WTC11 (cell line): ENCODE data around the gene GPR152.

Experiments
- ATF6 ChIP-seq: sonication (generic); formaldehyde crosslinking; IDR thresholded peaks from 2 replicates; pipeline ENCODE4 v1.8.1; 2023; ENCODE audit warnings: mild to moderate bottlenecking, missing genetic modification reagents
- CBFB ChIP-seq: sonication (generic); formaldehyde crosslinking; IDR thresholded peaks from 2 replicates; pipeline ENCODE4 v1.8.1; 2022; ENCODE audit warnings: mild to moderate bottlenecking, low read depth, missing genetic modification reagents
- CTCF ChIP-seq: fragments of 200-600 bp; IDR thresholded peaks from 2 replicates; pipeline ENCODE4 v1.8.0; 2022; ENCODE audit warnings: antibody characterized with exemption
- E2F4 ChIP-seq: sonication (generic); formaldehyde crosslinking; IDR thresholded peaks from 2 replicates; pipeline ENCODE4 v1.8.1; 2022; ENCODE audit warnings: low read depth, mild to moderate bottlenecking, moderate library complexity, missing genetic modification reagents, borderline replicate concordance
- FOXK1 ChIP-seq: sonication (generic); formaldehyde crosslinking; IDR thresholded peaks from 2 replicates; pipeline ENCODE4 v1.8.0; 2022; ENCODE audit warnings: mild to moderate bottlenecking, moderate library complexity, missing genetic modification reagents
- FOXP4 ChIP-seq: sonication (generic); formaldehyde crosslinking; IDR thresholded peaks from 2 replicates; pipeline ENCODE4 v1.8.0; 2022; ENCODE audit warnings: mild to moderate bottlenecking, missing genetic modification reagents
- GABPB1 ChIP-seq: sonication (generic); formaldehyde crosslinking; IDR thresholded peaks from 2 replicates; pipeline ENCODE4 v1.8.1; 2023; ENCODE audit warnings: mild to moderate bottlenecking, missing genetic modification reagents
- MAX ChIP-seq: sonication (generic); formaldehyde crosslinking; IDR thresholded peaks from 2 replicates; pipeline ENCODE4 v1.8.0; 2022; ENCODE audit warnings: mild to moderate bottlenecking, missing genetic modification reagents
- NR1H2 ChIP-seq: sonication (generic); formaldehyde crosslinking; IDR thresholded peaks from 2 replicates; pipeline ENCODE4 v1.9.0; 2021; ENCODE audit warnings: mild to moderate bottlenecking, moderate library complexity, missing genetic modification reagents
- USF2 ChIP-seq: sonication (generic); formaldehyde crosslinking; IDR thresholded peaks from 2 replicates; pipeline ENCODE4 v1.8.1; 2023; ENCODE audit warnings: mild to moderate bottlenecking, missing genetic modification reagents, moderate library complexity
- ZBTB43 ChIP-seq: sonication (generic); formaldehyde crosslinking; IDR thresholded peaks from 2 replicates; pipeline ENCODE4 v1.8.1; 2023; ENCODE audit warnings: mild to moderate bottlenecking, missing genetic modification reagents
- ZNF232 ChIP-seq: sonication (generic); formaldehyde crosslinking; IDR thresholded peaks from 2 replicates; pipeline ENCODE4 v1.8.0; 2022; ENCODE audit warnings: mild to moderate bottlenecking, missing genetic modification reagents
- ZNF317 ChIP-seq: sonication (generic); formaldehyde crosslinking; IDR thresholded peaks from 2 replicates; pipeline ENCODE4 v1.8.1; 2023; ENCODE audit warnings: low read depth, mild to moderate bottlenecking, moderate library complexity, missing genetic modification reagents, borderline replicate concordance

- no peak for TF ChIP-seq CBFB (CRISPR knock-in tag)
- no peak for TF ChIP-seq ATF6 (CRISPR knock-in tag)
- no peak for TF ChIP-seq USF2 (CRISPR knock-in tag)
- TF ChIP-seq FOXK1 (CRISPR knock-in tag): no peak
- TF ChIP-seq CTCF: peak; percentile 46
- TF ChIP-seq NR1H2 (CRISPR knock-in tag): no peak
- TF ChIP-seq E2F4 (CRISPR knock-in tag): no peak
- TF ChIP-seq ZNF317 (CRISPR knock-in tag): no peak
- 0 out of 2 replicates have a peak, but pooled peaks have one; percentile 51 for TF ChIP-seq ZNF232 (CRISPR knock-in tag)
- TF ChIP-seq MAX: no peak
- TF ChIP-seq GABPB1: no peak
- TF ChIP-seq ZBTB43 (CRISPR knock-in tag): no peak
- TF ChIP-seq FOXP4 (CRISPR knock-in tag): no peak
These were observed 50.9 kb downstream of the GPR152 start, which contains the start of gene PPP1CA for GRCh38 chr11:67401495-67402191.
